PFSK-1 (cell line): ENCODE data around the gene COL13A1.

Source experiments
- POLR2AphosphoS5 ChIP-seq: IDR thresholded peaks from 2 replicates; pipeline ENCODE4 v1.6.1; 2012; ENCODE audit warnings: low read depth, mild to moderate bottlenecking, control low read depth, low read length, moderate library complexity
- TAF1 ChIP-seq: IDR thresholded peaks from 2 replicates; pipeline ENCODE4 v1.6.1; 2012; ENCODE audit warnings: low read length, control low read depth, borderline replicate concordance; ENCODE audit not compliant: insufficient read depth

DNA sequence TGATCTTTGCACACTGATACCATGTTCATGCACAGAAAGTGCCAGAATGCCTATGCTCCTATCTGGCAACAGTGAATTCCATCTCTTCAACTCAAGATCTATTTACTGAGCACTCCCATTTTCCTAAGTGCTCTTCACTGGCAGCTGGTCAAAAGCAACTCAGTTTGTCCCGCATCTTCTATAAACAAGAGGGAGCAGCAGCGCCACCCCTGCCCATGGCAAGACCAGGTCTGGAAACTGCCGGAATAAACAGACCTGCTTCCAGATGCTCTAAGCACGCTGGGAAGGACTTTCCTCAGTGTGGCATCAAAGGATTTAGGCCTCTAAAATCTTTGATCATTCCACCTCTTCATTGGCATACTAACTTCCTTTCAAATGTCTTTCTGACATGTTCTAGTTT is 146.6 kb downstream of the COL13A1 start:
- no peak for TF ChIP-seq POLR2AphosphoS5
- no peak for TF ChIP-seq TAF1
